Measurements from ENCODE around the gene COMMD1.

GRCh38 chr2:61943251-61943650, 37.8 kb downstream of the COMMD1 start:
- TF ChIP-seq EP300 (IDR thresholded peaks at IDR 0.05) = no peak
- TF ChIP-seq CTCF (IDR thresholded peaks at IDR 0.05) = no peak
